Testis (tissue), 2 donors: ENCODE measurements around the gene JAM2.

Experiments
- CTCF ChIP-seq, 3 experiments: fragments of 450-650 bp in 2 of 3; fragments of 200-600 bp in 1 of 3; sonication (generic) in 1 of 3; IDR thresholded peaks; one replicate each; pipeline ENCODE4 v1.5.1; 2016 to 2019; ENCODE audit warnings: antibody characterized with exemption in 3 of 3, mild to moderate bottlenecking in 2 of 3, moderate library complexity in 1 of 3
- POLR2A ChIP-seq: fragments of 450-650 bp; IDR thresholded peaks from one replicate; pipeline ENCODE4 v1.6.1; 2017; ENCODE audit warnings: antibody characterized with exemption, mild to moderate bottlenecking, moderate library complexity

DNA sequence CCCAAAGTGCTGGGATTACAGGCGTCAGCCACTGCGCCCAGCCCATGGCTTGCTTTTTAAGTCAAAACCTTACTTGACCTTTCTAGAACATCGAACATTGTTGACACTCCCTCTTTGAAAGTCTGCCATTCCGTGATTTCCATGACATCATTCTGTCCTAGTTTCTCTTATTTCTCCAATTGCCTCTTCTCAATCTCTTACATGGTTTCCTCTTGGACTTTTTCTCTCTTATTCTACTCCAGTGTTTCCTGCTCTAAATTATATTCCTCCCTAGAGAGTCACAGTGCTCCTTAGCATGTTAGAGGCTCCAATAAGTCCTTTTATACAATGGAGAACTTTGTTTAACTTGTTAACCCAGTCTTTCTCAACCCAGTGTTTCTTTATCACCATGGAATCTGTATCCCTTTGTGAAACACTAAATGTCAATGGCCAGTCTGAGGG is 25.5 kb downstream of the JAM2 start:
- TF ChIP-seq POLR2A (no peak), CTCF (IDR thresholded peaks at IDR 0.05) (no peak)
